ENCODE measurements around the gene WAC. TPM values are rescaled to one million over a fixed set of nuclear protein-coding genes. Genes with fewer than 3 reads are reported as not detected.

WAC gene
- total and polyA plus RNA-seq, 10 of the 15 experiments (the other 5 are each of a cell fraction or from before 2014, with no cell fraction given): 26.5 to 131 (median 69.4) TPM

DNA sequence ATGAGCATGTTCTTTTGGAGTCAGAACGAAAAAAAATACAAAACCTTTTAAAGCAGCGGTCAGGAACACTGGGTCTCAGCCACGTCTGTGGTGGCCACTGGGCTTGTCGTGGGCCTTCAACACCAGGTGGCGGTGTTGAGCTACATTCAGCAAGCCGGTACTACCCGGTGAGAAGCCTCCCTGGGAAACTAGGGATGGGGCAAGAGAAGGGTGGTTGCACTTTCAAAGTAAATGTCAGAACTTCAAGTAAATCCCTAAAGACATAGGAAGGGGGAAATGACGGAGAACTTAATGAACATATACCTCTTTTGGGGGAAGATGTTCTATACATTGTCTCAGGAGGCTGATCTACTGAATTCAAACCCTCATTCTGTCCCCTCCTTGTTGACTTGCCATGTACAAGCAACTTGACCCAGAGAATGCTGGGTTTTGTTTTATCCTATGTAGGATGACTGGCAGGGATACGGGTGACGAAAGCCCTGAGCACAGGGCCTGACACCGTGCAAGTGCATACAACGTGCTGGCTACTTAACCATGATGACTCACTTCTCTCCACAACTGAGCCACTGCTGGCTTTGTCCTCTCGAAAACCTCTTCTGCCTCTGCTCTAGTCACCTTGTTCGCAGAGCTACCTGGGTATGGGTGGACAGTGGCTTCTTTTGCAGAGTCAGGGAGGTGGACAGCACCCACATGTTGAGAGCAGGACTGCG lies 95.4 kb downstream of the WAC start:
- peak; percentile 77 for FAIRE-seq
- H3K27ac ChIP-seq (ENCODE audit: control insufficient read depth, insufficient read depth): no peak overlapping the region
- no peak overlapping the region for H2AFZ ChIP-seq (ENCODE audit: control insufficient read depth, low read depth, low read length)
- WGBS (ENCODE audit: insufficient coverage, insufficient replicate concordance, low lambda C conversion rate, missing lambda C conversion rate): 13% methylated on average over 15 of the region's 15 CpGs
- BruUV-seq (replicated peaks): no TSS peak
- RAD21 ChIA-PET (ENCODE audit: unreplicated experiment): interaction anchor here (1.0 to 1.1 kb wide), 4 partner anchors 34 to 678 kb away, joined by 3 to 4 read pairs (median 3); no protein-coding TSS in a partner anchor
- H3K27me3 ChIP-seq (replicated peaks in 1 of 2; ENCODE audit: control insufficient read depth in 2 of 2, insufficient read depth in 2 of 2, low read length in 1 of 2): no peaks in the 10 kb centered on the region
- no peak overlapping the region for H3K9ac ChIP-seq (ENCODE audit: control insufficient read depth, insufficient read depth, low read length)
- H3K79me2 ChIP-seq (ENCODE audit: control insufficient read depth, insufficient read depth, low read length): no peaks in the 10 kb centered on the region
- CTCF ChIA-PET: interaction anchor here (0.8 to 2.3 kb wide), 17 partner anchors 9 to 678 kb away, joined by 3 to 9 read pairs (median 4); no protein-coding TSS in a partner anchor
- no peak overlapping the region for H3K4me3 ChIP-seq
- POLR2A ChIA-PET: no interaction called here
- no peaks in the 10 kb centered on the region for H3K9me3 ChIP-seq (replicated peaks; ENCODE audit: control insufficient read depth, insufficient read depth, low read length)
- H4K20me1 ChIP-seq (ENCODE audit: control insufficient read depth, insufficient read depth): no peaks in the 10 kb centered on the region
- peak; percentile 96 for ATAC-seq
- no peaks in the 10 kb centered on the region for H3K4me1 ChIP-seq (ENCODE audit: control insufficient read depth, insufficient read depth, low read length)
- no peak for DNase-seq (ENCODE audit: low read depth, low spot score)
- intact Hi-C loops (cut with micrococcal nuclease; ENCODE audit: unreplicated experiment) (loop anchor here (1.0 to 10.0 kb wide), 2 partner anchors 194 to 676 kb away; no protein-coding TSS in a partner anchor), in situ Hi-C loops (cut with MboI) (no loop called here)
- no peaks in the 10 kb centered on the region for H3K36me3 ChIP-seq (ENCODE audit: control insufficient read depth in 2 of 2, insufficient read depth in 2 of 2, low read length in 1 of 2)
- SMC1A ChIA-PET (ENCODE audit: uncharacterized antibody, unreplicated experiment): interaction anchor here (0.6 to 1.9 kb wide), 5 partner anchors 9 to 1437 kb away, joined by 3 to 6 read pairs (median 3); no protein-coding TSS in a partner anchor
- no peak overlapping the region for H3K4me2 ChIP-seq (ENCODE audit: control insufficient read depth, insufficient read depth)
- no peak for TF ChIP-seq NBN (IDR thresholded peaks at IDR 0.05)
- TF ChIP-seq, protein P1, sequence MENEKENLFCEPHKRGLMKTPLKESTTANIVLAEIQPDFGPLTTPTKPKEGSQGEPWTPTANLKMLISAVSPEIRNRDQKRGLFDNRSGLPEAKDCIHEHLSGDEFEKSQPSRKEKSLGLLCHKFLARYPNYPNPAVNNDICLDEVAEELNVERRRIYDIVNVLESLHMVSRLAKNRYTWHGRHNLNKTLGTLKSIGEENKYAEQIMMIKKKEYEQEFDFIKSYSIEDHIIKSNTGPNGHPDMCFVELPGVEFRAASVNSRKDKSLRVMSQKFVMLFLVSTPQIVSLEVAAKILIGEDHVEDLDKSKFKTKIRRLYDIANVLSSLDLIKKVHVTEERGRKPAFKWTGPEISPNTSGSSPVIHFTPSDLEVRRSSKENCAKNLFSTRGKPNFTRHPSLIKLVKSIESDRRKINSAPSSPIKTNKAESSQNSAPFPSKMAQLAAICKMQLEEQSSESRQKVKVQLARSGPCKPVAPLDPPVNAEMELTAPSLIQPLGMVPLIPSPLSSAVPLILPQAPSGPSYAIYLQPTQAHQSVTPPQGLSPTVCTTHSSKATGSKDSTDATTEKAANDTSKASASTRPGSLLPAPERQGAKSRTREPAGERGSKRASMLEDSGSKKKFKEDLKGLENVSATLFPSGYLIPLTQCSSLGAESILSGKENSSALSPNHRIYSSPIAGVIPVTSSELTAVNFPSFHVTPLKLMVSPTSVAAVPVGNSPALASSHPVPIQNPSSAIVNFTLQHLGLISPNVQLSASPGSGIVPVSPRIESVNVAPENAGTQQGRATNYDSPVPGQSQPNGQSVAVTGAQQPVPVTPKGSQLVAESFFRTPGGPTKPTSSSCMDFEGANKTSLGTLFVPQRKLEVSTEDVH (IDR thresholded peaks at IDR 0.05; ENCODE audit: low read depth, partially characterized antibody): no peak
- TF ChIP-seq, protein P2, sequence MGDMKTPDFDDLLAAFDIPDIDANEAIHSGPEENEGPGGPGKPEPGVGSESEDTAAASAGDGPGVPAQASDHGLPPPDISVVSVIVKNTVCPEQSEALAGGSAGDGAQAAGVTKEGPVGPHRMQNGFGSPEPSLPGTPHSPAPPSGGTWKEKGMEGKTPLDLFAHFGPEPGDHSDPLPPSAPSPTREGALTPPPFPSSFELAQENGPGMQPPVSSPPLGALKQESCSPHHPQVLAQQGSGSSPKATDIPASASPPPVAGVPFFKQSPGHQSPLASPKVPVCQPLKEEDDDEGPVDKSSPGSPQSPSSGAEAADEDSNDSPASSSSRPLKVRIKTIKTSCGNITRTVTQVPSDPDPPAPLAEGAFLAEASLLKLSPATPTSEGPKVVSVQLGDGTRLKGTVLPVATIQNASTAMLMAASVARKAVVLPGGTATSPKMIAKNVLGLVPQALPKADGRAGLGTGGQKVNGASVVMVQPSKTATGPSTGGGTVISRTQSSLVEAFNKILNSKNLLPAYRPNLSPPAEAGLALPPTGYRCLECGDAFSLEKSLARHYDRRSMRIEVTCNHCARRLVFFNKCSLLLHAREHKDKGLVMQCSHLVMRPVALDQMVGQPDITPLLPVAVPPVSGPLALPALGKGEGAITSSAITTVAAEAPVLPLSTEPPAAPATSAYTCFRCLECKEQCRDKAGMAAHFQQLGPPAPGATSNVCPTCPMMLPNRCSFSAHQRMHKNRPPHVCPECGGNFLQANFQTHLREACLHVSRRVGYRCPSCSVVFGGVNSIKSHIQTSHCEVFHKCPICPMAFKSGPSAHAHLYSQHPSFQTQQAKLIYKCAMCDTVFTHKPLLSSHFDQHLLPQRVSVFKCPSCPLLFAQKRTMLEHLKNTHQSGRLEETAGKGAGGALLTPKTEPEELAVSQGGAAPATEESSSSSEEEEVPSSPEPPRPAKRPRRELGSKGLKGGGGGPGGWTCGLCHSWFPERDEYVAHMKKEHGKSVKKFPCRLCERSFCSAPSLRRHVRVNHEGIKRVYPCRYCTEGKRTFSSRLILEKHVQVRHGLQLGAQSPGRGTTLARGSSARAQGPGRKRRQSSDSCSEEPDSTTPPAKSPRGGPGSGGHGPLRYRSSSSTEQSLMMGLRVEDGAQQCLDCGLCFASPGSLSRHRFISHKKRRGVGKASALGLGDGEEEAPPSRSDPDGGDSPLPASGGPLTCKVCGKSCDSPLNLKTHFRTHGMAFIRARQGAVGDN (IDR thresholded peaks at IDR 0.05): no peak
- no peak for TF ChIP-seq IRF4 (IDR thresholded peaks at IDR 0.05; ENCODE audit: low read depth, low read length)
- no peak for TF ChIP-seq MYB (IDR thresholded peaks at IDR 0.05; ENCODE audit: borderline replicate concordance, low read depth, low read length)
- no peak for TF ChIP-seq CBX3 (IDR thresholded peaks at IDR 0.05; ENCODE audit: borderline replicate concordance, low read depth)
- no peak for TF ChIP-seq STAT1 (conservative IDR thresholded peaks at IDR 0.05)
- TF ChIP-seq, protein P3, sequence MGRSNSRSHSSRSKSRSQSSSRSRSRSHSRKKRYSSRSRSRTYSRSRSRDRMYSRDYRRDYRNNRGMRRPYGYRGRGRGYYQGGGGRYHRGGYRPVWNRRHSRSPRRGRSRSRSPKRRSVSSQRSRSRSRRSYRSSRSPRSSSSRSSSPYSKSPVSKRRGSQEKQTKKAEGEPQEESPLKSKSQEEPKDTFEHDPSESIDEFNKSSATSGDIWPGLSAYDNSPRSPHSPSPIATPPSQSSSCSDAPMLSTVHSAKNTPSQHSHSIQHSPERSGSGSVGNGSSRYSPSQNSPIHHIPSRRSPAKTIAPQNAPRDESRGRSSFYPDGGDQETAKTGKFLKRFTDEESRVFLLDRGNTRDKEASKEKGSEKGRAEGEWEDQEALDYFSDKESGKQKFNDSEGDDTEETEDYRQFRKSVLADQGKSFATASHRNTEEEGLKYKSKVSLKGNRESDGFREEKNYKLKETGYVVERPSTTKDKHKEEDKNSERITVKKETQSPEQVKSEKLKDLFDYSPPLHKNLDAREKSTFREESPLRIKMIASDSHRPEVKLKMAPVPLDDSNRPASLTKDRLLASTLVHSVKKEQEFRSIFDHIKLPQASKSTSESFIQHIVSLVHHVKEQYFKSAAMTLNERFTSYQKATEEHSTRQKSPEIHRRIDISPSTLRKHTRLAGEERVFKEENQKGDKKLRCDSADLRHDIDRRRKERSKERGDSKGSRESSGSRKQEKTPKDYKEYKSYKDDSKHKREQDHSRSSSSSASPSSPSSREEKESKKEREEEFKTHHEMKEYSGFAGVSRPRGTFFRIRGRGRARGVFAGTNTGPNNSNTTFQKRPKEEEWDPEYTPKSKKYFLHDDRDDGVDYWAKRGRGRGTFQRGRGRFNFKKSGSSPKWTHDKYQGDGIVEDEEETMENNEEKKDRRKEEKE (IDR thresholded peaks at IDR 0.05): no peak
- peak; percentile 13; the same call in 1 of the 2 replicates for TF ChIP-seq RUNX3 (IDR thresholded peaks at IDR 0.05; ENCODE audit: low read length)
- TF ChIP-seq SREBF1 (IDR thresholded peaks at IDR 0.05; ENCODE audit: low read length): no peak
- TF ChIP-seq JUNB (IDR thresholded peaks at IDR 0.05): no peak
- no peak for TF ChIP-seq CREM (IDR thresholded peaks at IDR 0.05; ENCODE audit: low read depth)
- peak; percentile 62 for TF ChIP-seq RAD21 (IDR thresholded peaks at IDR 0.05; ENCODE audit: insufficient read depth, low read depth, low read length)
- TF ChIP-seq TAF1 (IDR thresholded peaks at IDR 0.05; ENCODE audit: borderline replicate concordance, low read depth, low read length): no peak
- no peak for TF ChIP-seq CREB1 (IDR thresholded peaks at IDR 0.05; ENCODE audit: low read depth)
